H1 (cell line): ENCODE measurements around the gene NMT1. TPM values are rescaled to one million over a fixed set of nuclear protein-coding genes. Genes with fewer than 3 reads are reported as not detected.

ENCODE experiments used
- CBX5 ChIP-seq: fragments of 300-800, 300-1000 bp; sonication (generic); IDR thresholded peaks from 2 replicates; pipeline ENCODE4 v1.7.1; 2016; ENCODE audit warnings: antibody characterized with exemption, low read length, low read depth
- EP300 ChIP-seq, 2 experiments: IDR thresholded peaks; 1 replicate in 1 of 2; 2 replicates in 1 of 2; pipeline ENCODE4 v1.6.1; 2011 to 2012; ENCODE audit warnings: low read depth in 2 of 2, low read length in 2 of 2, mild to moderate bottlenecking in 2 of 2, borderline replicate concordance in 1 of 2, inconsistent platforms in 1 of 2, moderate library complexity in 1 of 2
- KDM4A ChIP-seq: IDR thresholded peaks from one replicate; pipeline ENCODE4 v1.7.1; 2012; ENCODE audit warnings: low read depth, mild to moderate bottlenecking, moderate library complexity, low read length, inconsistent platforms; ENCODE audit not compliant: severe bottlenecking
- SAP30 ChIP-seq: fragments of 300-600 bp; sonication (generic); IDR thresholded peaks from 2 replicates; pipeline ENCODE4 v1.7.1; 2012; ENCODE audit warnings: low read length, moderate library complexity, mild to moderate bottlenecking, inconsistent platforms; ENCODE audit not compliant: insufficient read depth, insufficient replicate concordance
- SIRT6 ChIP-seq: IDR thresholded peaks from one replicate; pipeline ENCODE4 v1.7.1; 2012; ENCODE audit warnings: low read length, inconsistent platforms
- polyA plus RNA-seq, 7 experiments: library from polyadenylated mRNA; depleted of rRNA in 3 of 7; stranded (reverse) in 5 of 7; unstranded in 2 of 7; fragments of >200 nt in 5 of 7; fragments of 200-250 nt in 2 of 7; gene quantifications; 1 replicate in 5 of 7; 2 replicates in 1 of 7; 4 replicates in 1 of 7; pipeline versions ENCODE4 v1.2.1 to v1.2.3, GENCODE V29; 2011 to 2013; ENCODE audit warnings: missing spikeins in 2 of 7, mixed read lengths in 2 of 7
- total RNA-seq: library from RNA; stranded (reverse); fragmentation: NEBNext Ultra II Directional; extraction: Animal tissue kit (Norgen Biotek cat#: 25700); gene quantifications from 2 replicates; pipeline ENCODE4 v1.2.1, GENCODE V29; 2021
- TF ChIP-seq, protein P1 (sequence below): IDR thresholded peaks from 2 replicates; pipeline ENCODE4 v1.6.1; 2012; ENCODE audit warnings: low read length, inconsistent platforms

Gene NMT1
- total and polyA plus RNA-seq, 2 of the 8 experiments (the other 6 are each of a cell fraction or from before 2014, with no cell fraction given): 42.9 to 149 TPM

DNA sequence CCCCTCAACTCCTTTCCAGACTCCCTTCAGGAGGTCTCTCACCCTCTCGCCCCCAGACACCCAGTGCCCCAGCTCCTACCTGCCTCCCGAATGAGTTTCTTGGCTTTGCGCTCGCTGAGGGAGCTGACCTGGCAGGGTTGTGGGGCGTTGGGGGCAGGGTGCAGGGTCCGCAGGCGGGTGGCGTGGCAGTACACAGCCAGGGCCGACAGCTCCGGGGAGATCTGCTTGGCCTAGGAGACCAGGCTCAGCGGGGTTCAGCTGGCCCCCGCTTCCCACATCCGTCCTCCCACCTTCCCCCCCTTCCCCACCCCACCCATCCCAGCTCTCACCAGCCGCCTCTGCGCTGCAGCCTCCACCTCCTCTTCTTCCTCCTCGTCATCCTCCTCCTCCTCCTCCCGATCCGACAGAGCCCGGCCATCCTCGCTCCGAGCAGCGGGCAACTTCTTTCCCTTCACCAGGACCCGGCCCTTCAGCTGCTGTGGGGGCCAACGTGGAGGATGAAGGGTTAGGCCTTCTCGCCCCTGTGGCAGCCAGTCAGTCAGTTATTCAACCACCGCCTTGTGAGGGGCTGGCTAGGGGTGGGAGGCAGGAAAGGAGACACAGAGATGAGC lies 54.0 kb downstream of the NMT1 start (continued):
- no peak for TF ChIP-seq EP300 (IDR thresholded peaks at IDR 0.05; ENCODE audit: borderline replicate concordance in 1 of 2, low read depth in 2 of 2, low read length in 2 of 2)
- TF ChIP-seq KDM4A: no peak
- no peak for TF ChIP-seq SIRT6
- no peak for TF ChIP-seq CBX5
- no peak for TF ChIP-seq SAP30
- TF ChIP-seq, protein P1, sequence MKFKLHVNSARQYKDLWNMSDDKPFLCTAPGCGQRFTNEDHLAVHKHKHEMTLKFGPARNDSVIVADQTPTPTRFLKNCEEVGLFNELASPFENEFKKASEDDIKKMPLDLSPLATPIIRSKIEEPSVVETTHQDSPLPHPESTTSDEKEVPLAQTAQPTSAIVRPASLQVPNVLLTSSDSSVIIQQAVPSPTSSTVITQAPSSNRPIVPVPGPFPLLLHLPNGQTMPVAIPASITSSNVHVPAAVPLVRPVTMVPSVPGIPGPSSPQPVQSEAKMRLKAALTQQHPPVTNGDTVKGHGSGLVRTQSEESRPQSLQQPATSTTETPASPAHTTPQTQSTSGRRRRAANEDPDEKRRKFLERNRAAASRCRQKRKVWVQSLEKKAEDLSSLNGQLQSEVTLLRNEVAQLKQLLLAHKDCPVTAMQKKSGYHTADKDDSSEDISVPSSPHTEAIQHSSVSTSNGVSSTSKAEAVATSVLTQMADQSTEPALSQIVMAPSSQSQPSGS: no peak
